ENCODE results near the gene DCST2. TPM values are rescaled to one million over a fixed set of nuclear protein-coding genes. Genes with fewer than 3 reads are reported as not detected.
A peak's percentile ranks its signal among the peaks of the same experiment; 100 is the strongest.

Gene DCST2
- total RNA-seq, 4 donors from 2014 or later = 0.35 to 0.54 TPM; not detected in 2

GRCh38 chr1:154972517-154973343 lies 60.9 kb downstream of the DCST2 start:
- H3K27me3 ChIP-seq = no peaks in the 10 kb centered on the region
- peak overlapping the region; percentile 95 to 99 (median 99) for H3K27ac ChIP-seq
- H3K4me1 ChIP-seq = peaks cover 2 to 75% (median 34%) of the 10 kb centered on the region in 3 donors
- TF ChIP-seq, protein P1, sequence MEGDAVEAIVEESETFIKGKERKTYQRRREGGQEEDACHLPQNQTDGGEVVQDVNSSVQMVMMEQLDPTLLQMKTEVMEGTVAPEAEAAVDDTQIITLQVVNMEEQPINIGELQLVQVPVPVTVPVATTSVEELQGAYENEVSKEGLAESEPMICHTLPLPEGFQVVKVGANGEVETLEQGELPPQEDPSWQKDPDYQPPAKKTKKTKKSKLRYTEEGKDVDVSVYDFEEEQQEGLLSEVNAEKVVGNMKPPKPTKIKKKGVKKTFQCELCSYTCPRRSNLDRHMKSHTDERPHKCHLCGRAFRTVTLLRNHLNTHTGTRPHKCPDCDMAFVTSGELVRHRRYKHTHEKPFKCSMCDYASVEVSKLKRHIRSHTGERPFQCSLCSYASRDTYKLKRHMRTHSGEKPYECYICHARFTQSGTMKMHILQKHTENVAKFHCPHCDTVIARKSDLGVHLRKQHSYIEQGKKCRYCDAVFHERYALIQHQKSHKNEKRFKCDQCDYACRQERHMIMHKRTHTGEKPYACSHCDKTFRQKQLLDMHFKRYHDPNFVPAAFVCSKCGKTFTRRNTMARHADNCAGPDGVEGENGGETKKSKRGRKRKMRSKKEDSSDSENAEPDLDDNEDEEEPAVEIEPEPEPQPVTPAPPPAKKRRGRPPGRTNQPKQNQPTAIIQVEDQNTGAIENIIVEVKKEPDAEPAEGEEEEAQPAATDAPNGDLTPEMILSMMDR (IDR thresholded peaks at IDR 0.05) = no peak
- TF ChIP-seq POLR2AphosphoS5 (IDR thresholded peaks at IDR 0.05) (peak; percentile 93), EP300 (IDR thresholded peaks at IDR 0.05) (no peak), POLR2A (IDR thresholded peaks at IDR 0.05) (peak in 1 of 2 donors; percentile 39)
- whole genome bisulfite sequencing, 2 donors (ENCODE audit: low coverage in 1 of 2) = 13 to 35% methylated on average over 12 to 18 of the region's 18 CpGs
- peak overlapping the region in 1 of 2 donors; percentile 73 for H3K4me3 ChIP-seq
- H3K9me3 ChIP-seq = no peaks in the 10 kb centered on the region
- H3K36me3 ChIP-seq = peaks cover 0 to 12% of the 10 kb centered on the region in 2 donors
- ATAC-seq = no peak

GRCh38 chr1:154972213-154972516 lies 61.4 kb downstream of the DCST2 start:
- TF ChIP-seq, protein P1 (IDR thresholded peaks at IDR 0.05) = no peak
- TF ChIP-seq EP300 (IDR thresholded peaks at IDR 0.05) (no peak), POLR2A (IDR thresholded peaks at IDR 0.05) (no peak), POLR2AphosphoS5 (IDR thresholded peaks at IDR 0.05) (no peak)
- ATAC-seq = no peak
- Histone ChIP-seq H3K4me1 (peaks cover 2 to 77% (median 34%) of the 10 kb centered on the region in 3 donors), H3K9me3 (no peaks in the 10 kb centered on the region), H3K27me3 (no peaks in the 10 kb centered on the region), H3K36me3 (peaks cover 0 to 18% of the 10 kb centered on the region in 2 donors), H3K27ac (peak overlapping the region; percentile 95 to 99 (median 99)), H3K4me3 (peak overlapping the region in 1 of 2 donors; percentile 73)
- WGBS, 2 donors (ENCODE audit: low coverage in 1 of 2) = 25 to 64% methylated on average over 2 to 3 of the region's 3 CpGs

- H3K4me3 ChIP-seq = peak overlapping the region in 1 of 2 donors; percentile 55
- H3K27me3 ChIP-seq = no peaks in the 10 kb centered on the region
- 37 to 51% methylated on average over 7 to 10 of the region's 10 CpGs for WGBS, 2 donors (ENCODE audit: low coverage in 1 of 2)
- H3K9me3 ChIP-seq = no peaks in the 10 kb centered on the region
- peak overlapping the region; percentile 95 to 99 (median 99) for H3K27ac ChIP-seq
- ATAC-seq = no peak
- peaks cover 0 to 25% of the 10 kb centered on the region in 2 donors for H3K36me3 ChIP-seq
- TF ChIP-seq, protein P1 (IDR thresholded peaks at IDR 0.05) = no peak
- no peak for TF ChIP-seq EP300 (IDR thresholded peaks at IDR 0.05)
- TF ChIP-seq POLR2AphosphoS5 (IDR thresholded peaks at IDR 0.05) = peak; percentile 20
- TF ChIP-seq POLR2A (IDR thresholded peaks at IDR 0.05) = no peak
- peaks cover 2 to 76% (median 34%) of the 10 kb centered on the region in 3 donors for H3K4me1 ChIP-seq
Measured at GRCh38 chr1:154971341-154971998, 62.1 kb downstream of the DCST2 start.

DNA sequence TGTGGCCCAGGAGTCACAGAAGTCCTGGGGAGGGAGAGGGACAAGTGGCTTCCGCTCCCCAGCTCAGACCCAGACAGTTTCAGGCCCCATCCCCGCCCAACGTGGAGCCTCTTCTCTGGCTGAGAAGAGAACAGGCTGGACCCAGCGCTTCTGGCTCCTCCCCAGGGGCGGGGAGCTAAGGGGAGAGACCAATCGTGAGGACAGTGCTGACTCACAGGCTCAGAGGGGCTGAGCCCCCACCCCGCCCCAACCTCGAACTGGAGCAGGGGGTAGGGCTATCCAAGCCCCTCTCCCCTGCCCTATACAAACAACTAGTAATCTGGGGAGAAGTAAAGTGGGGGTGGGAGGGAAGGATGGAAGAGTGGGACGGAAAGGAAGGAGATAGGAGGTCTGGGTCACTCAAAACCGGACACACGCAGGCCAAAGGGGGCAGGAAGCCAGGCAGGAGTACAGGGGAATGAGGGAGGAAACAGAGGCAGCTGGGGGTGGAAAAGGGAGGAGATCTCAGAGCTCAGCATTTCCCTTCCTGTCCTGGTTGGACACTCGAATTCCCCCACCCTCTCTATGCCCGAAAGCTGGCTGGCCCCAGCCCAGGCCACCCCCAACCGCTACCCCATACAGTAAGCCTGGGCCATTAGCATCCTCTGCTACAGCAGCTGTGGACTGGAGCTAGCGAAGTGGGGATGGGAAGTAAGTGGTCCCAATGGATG lies 62.8 kb downstream of the DCST2 start, which contains the start of gene SHC1:
SHC1 (minus strand) TSS at position 117 of the 710 bp plus-strand sequence. CDS start 221 bp downstream, outside the sequence.
- Histone ChIP-seq H3K9me3 (no peaks in the 10 kb centered on the region), H3K27me3 (no peaks in the 10 kb centered on the region), H3K27ac (peak within 1 kb of the TSS; percentile 95 to 99 (median 99)), H3K4me3 (peak within 1 kb of the TSS; percentile 32 to 55), H3K36me3 (peaks cover 0 to 31% of the 10 kb centered on the region in 2 donors), H3K4me1 (peaks cover 2 to 70% (median 34%) of the 10 kb centered on the region in 3 donors)
- TF ChIP-seq POLR2AphosphoS5 (IDR thresholded peaks at IDR 0.05) = peak; percentile 97
- no peak for TF ChIP-seq EP300 (IDR thresholded peaks at IDR 0.05)
- peak; percentile 76 to 89 for TF ChIP-seq POLR2A (IDR thresholded peaks at IDR 0.05)
- TF ChIP-seq, protein P1 (IDR thresholded peaks at IDR 0.05) = peak in 1 of 4 experiments; percentile 9
- 0 to 3% methylated on average over 5 to 9 of the region's 15 CpGs for WGBS, 2 donors (ENCODE audit: low coverage in 1 of 2)
- ATAC-seq = peak; percentile 69
